Activated gamma-delta T cell treated with Interleukin-2 at 50 U/mL for 16 hours (primary cell): ENCODE results near the gene ZC3H12C.
"Not testable (repeated sequence)": the region's sequence is repeated elsewhere in the genome, so short reads cannot be mapped to it uniquely, and the experiment has no call there.

Experiments used
- DNase-seq: peaks from one replicate; pipeline ENCODE4 v3.0.0-alpha.2; 2020

ZC3H12C gene

DNA sequence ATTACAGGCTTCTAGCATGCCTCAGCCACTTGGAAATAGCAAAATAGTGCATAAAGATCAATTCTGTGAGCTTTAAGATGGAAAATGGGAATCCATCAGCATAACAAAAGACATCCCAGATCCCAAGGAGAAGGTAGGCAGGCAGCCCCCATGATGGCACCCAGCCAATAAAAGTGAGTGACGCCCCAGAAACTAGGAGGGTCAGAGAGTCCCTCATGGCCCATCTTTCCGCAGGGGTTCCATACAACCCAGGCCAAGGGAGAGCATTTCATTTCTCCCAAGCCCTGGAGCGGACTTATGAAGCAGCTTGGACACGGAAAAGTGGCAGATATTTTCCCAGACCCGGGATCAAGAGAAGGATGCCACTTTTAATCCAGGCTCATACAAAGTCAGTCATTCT, 93.3 kb downstream of the ZC3H12C start:
- no peak for DNase-seq

DNA sequence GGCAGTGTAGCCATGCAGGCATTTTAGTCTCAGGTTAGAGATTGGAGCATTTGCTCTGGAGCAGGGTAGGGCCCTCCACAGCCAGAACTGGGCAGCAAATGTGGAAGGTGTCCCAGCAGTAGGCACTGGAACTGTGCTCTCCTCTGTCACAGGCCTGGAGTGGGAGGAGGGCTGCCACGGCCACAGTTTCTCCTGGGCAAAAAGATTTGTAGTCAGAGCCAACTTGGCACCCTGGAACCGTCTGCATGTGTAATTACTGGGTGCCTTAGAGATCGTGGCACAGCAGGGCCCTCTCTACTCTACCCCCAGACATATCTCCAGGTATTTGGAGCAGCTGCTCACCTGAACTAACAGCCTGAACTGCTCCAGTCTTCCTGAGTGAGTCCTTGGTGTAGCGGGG, 93.7 kb downstream of the ZC3H12C start:
- DNase-seq: no peak

GRCh38 chr11:110187731-110188130, 94.5 kb downstream of the ZC3H12C start:
- no peak for DNase-seq

GRCh38 chr11:110190885-110191284, 97.7 kb downstream of the ZC3H12C start:
- DNase-seq: no peak

DNA sequence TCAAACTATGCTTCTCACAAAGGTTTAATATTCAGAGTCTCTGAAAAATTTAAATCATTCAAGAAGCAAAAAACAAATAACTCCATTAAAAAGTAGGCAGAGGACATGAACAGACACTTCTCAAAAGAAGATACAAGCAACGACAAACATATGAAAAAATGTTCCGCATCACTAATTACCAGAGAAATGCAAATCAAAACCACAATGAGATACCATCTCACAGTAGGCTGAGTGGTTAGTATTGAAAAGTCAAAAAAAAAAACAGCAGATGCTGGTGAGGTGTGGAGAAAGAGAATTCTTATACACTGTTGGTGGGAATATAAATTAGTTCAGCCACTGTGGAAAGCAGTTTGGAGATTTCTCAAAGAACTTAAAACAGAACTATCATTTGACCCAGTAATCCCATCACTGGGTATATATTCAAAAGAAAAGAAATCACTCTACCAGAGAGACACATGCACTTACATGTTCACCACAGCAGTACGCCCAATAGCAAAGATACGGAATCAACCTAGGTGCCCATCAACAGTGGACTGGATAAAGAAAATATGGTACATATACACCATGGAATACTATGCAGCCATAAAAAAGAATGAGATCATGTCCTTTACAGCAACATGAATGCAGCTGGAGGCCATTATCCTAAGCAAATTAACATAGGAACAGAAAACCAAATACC, 99.6 kb downstream of the ZC3H12C start:
- DNase-seq: not testable (repeated sequence)

DNA sequence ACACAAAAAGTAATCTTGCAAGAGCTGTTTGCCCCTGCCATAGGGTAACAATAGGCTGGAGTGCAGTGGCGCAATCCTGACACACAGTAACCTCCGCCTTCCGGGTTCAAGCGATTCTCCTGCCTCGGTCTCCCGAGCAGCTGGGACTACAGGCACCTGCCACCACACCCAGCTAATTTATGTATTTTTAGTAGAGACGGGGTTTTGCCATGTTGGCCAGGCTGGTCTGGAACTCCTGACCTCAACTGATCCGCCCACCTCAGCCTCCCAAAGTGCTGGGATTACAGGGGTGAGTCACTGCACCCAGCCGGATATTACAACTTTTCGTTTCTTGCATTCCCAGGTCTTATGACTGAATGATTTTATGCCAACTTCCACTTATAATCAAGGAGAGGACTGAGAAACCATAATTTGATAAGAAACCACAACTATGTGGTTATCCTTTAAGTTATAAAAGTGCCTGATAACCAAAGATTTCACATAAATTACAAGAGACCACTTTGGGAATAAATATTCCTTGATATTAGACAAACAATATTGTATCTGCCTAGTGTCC, 101.1 kb downstream of the ZC3H12C start:
- not testable (repeated sequence) for DNase-seq

GRCh38 chr11:110196241-110196754, 103.1 kb downstream of the ZC3H12C start:
- no peak for DNase-seq

- no peak for DNase-seq
These were observed 103.8 kb downstream of the ZC3H12C start for GRCh38 chr11:110196884-110197420.

GRCh38 chr11:110198031-110198729, 105.0 kb downstream of the ZC3H12C start:
- no peak for DNase-seq

DNA sequence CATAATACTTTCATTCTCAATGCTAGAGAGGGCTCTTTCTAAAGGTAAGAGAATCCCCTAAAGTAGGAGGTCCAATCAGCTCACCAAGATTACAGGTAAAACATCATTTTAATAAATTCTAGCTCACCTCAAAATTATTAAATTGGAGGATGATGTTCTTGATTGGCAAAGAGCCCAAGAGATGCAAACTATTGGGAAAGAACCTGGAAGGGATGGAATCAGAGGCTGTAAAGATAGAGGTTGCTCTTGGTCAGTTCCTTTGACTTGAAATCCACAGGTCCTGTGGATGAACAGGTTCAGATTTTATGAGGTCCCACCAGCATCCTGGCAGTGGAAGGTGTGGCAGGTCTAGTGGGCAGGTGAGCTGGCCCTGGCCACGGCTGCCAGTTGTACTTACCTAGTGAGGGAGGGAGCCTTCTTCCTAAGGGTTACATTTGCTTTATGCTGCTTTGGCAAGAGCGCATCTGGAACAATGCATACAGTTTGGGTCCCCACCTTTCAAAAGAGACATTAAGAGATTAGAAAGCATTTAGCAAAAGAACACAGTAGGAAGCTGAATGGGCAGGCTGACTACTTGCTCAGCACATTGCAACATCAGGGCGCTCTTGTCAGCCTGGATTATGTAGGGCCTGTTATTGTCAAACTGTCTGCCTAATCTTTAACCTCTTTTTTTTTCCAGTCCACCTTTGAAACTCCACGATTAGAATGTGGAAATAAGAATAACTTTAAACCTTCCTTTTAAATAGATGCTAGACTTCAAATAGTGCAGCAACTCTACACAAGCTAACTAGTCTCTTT, 106.2 kb downstream of the ZC3H12C start:
- DNase-seq: no peak

DNA sequence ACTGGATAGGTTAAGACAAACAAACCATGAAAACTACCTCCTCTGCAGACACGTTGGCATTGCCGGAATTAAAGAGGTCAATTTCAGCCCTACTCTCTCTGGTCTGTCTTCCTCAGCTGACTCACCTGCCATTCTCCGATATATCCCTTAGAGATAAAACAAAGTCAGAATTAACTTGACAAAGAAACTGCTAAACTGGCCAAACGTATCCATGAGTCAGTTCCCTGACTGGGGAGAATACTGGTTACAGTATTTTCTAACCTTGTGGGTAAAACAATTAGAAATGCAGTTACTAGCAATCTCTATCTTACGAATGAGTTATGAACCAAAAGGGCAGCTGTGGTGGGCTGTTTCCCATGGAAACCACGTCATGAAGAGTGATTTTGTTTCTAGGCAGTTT, 107.0 kb downstream of the ZC3H12C start:
- DNase-seq: no peak

DNA sequence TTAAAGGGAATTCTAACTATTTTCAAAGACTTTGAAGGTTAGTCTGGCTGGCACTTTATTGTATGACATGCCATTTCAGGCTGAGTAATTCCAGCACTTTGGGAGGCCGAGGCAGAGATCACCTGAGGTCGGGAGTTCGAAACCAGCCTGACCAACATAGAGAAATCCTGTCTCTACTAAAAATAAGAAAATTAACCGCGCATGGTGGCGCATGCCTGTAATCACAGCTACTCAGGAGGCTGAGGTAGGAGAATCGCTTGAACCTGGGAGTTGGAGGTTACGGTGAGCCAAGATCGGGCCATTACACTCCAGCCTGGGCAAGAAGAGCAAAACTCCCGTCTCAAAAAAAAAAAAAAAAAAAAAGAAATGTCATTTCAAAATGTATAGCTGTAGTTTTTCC, 107.6 kb downstream of the ZC3H12C start:
- DNase-seq: no peak

DNA sequence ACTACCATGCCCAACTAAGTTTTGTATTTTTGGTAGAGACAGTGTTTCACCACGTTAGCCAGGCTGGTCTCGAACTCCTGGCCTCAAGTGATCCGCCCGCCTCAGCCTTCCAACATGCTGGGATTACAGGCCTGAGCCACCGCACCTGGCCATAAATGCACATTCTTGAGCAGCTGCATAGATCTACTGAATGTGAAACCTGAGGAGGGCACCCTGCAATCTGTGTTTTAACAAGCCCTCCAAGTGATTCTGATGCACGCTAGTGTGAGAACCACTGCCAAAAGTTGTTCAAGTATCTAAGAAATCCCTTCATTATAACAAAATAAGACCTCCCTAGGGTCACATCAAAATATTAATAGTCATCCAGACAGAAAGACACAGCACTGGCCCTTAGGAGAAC, 113.9 kb downstream of the ZC3H12C start:
- no peak for DNase-seq

GRCh38 chr11:110208678-110209312, 115.6 kb downstream of the ZC3H12C start:
- DNase-seq: not testable (repeated sequence)

DNA sequence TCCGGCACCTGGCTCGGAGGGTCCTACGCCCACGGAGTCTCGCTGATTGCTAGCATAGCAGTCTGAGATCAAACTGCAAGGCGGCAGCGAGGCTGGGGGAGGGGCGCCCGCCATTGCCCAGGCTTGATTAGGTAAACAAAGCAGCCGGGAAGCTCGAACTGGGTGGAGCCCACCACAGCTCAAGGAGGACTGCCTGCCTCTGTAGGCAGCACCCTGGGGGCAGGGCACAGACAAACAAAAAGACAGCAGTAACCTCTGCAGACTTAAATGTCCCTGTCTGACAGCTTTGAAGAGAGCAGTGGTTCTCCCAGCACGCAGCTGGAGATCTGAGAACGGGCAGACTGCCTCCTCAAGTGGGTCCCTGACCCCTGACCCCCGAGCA, 116.1 kb downstream of the ZC3H12C start:
- not testable (repeated sequence) for DNase-seq

DNA sequence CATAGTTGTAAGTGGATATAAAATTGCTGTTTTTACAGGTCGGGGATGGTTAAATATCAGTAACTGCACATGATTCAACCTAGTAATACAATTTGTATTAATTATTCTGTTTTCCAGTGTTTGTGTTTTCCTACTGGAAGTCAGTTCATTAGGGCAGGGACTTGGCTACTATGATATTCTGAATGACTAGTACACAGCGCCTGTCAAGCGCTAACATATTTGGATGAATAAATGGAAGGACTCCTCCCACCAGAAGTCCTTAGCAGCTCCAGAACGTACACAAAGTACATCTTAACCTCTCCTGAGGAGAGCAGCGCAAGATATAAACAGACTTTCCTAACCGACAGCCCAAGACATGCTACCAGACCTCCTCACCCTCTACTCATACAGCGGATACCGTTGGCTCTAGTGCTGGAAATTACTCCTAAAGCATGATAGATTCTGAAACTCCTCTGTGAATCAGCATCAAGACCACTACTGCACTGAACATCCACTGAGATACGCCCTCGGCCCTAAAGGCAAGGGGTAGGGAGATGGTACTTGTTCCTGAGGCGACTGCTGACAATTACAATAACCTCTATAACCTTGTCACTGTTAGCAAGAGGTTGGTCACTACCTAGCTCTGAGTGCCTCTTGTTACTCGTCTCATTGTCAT, 124.2 kb downstream of the ZC3H12C start:
- DNase-seq: no peak

GRCh38 chr11:110217936-110218335, 124.7 kb downstream of the ZC3H12C start:
- DNase-seq: no peak

DNA sequence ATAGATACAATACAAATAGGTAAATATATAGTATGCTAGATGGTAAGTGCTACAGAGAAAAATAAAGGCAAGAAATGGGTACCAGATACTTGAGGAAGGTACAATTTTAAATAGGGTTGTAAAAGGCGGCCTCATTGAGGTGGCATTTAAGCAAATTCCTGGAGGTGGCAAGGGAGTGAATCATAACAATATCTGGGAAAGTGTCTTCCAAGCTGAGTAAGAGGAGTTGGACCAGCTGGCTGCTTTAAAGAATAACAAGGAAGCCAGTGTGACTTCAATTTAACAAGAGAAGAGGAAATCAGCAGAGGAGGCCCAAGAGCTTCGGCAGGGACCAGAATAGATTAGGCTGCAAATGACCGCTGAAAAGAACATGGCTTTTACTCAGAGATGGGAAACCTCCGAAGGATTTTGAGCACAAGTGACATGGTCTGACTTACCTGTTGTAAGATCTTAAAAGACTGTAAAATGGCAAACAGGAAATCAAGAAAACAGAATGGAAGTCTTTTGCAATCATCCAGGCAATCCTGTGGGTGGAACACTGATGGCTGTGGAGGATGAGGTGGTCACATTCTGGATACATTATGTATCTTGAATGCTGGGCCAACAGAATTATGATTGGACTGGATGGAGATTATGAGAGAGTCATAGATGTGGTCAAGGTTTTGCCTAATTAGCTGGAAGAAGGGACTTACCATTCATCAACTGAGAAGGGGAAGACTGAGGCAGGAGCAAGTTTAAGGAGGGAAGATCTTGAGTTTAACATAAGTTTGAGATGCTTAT, 126.0 kb downstream of the ZC3H12C start:
- no peak for DNase-seq
